ENCODE measurements around the gene GATA2. TPM values are rescaled to one million over a fixed set of nuclear protein-coding genes. Genes with fewer than 3 reads are reported as not detected.

Gene GATA2
- total RNA-seq, 4 donors from 2014 or later, result 7.1 to 19.5 (median 9.7) TPM

GRCh38 chr3:128471720-128472119 lies 21.3 kb downstream of the GATA2 start:
- Histone ChIP-seq H3K36me3 (no peaks in the 10 kb centered on the region), H3K4me1 (no peaks in the 10 kb centered on the region), H3K4me3 (replicated peaks in 1 of 3) (no peak overlapping the region), H3K27me3 (no peaks in the 10 kb centered on the region), H3K27ac (no peak overlapping the region), H3K9me3 (no peaks in the 10 kb centered on the region)
- TF ChIP-seq CTCF (IDR thresholded peaks at IDR 0.05), result no peak
- TF ChIP-seq POLR2A (IDR thresholded peaks at IDR 0.05), result no peak
- intact Hi-C loops (cut with DNase I), result no loop called here
- WGBS, 2 donors, result 80 to 86% methylated on average over 3 of the region's 3 CpGs
- DNase-seq, result no peak

- 75 to 83% methylated on average over 2 of the region's 2 CpGs for WGBS, 2 donors
- Histone ChIP-seq H3K4me3 (replicated peaks in 1 of 3) (no peak overlapping the region), H3K4me1 (no peaks in the 10 kb centered on the region), H3K27ac (no peak overlapping the region), H3K9me3 (no peaks in the 10 kb centered on the region), H3K36me3 (no peaks in the 10 kb centered on the region), H3K27me3 (no peaks in the 10 kb centered on the region)
- no peak for DNase-seq
- intact Hi-C loops (cut with DNase I), result no loop called here
- TF ChIP-seq CTCF (IDR thresholded peaks at IDR 0.05) (no peak), POLR2A (IDR thresholded peaks at IDR 0.05) (no peak)
These were observed 21.9 kb downstream of the GATA2 start for GRCh38 chr3:128471110-128471509.

- no peaks in the 10 kb centered on the region for H3K9me3 ChIP-seq
- H3K27ac ChIP-seq, result no peak overlapping the region
- no peaks in the 10 kb centered on the region for H3K27me3 ChIP-seq
- no peak for TF ChIP-seq POLR2A (IDR thresholded peaks at IDR 0.05)
- TF ChIP-seq CTCF (IDR thresholded peaks at IDR 0.05), result no peak
- intact Hi-C loops (cut with DNase I), result no loop called here
- DNase-seq, result no peak
- no peak overlapping the region for H3K4me3 ChIP-seq (replicated peaks in 1 of 3)
- H3K36me3 ChIP-seq, result no peaks in the 10 kb centered on the region
- 64 to 75% methylated on average over 10 to 13 of the region's 13 CpGs for WGBS, 2 donors
- H3K4me1 ChIP-seq, result no peaks in the 10 kb centered on the region
These were observed 22.7 kb downstream of the GATA2 start for GRCh38 chr3:128470134-128470899.

GRCh38 chr3:128469556-128469955 lies 23.4 kb downstream of the GATA2 start:
- H3K27me3 ChIP-seq, result no peaks in the 10 kb centered on the region
- intact Hi-C loops (cut with DNase I), result no loop called here

More at GRCh38 chr3:128469556-128469955, 23.4 kb downstream of the GATA2 start:
- TF ChIP-seq CTCF (IDR thresholded peaks at IDR 0.05), result no peak
- TF ChIP-seq POLR2A (IDR thresholded peaks at IDR 0.05), result no peak
- no peaks in the 10 kb centered on the region for H3K4me1 ChIP-seq
- WGBS, 2 donors, result 68 to 87% methylated on average over 6 of the region's 6 CpGs
- no peak for DNase-seq
- H3K36me3 ChIP-seq, result no peaks in the 10 kb centered on the region
- no peak overlapping the region for H3K27ac ChIP-seq
- no peak overlapping the region for H3K4me3 ChIP-seq (replicated peaks in 1 of 3)
- H3K9me3 ChIP-seq, result no peaks in the 10 kb centered on the region

All from thyroid gland (tissue), 4 donors.